AG04449 (cell line): ENCODE results near the gene SPATA6.

ENCODE experiments used
- CTCF ChIA-PET: fragments of 350-600 bp; formaldehyde crosslinking; extraction: SDS; loops from one replicate; lab custom pipeline; 2021; ENCODE audit warnings: antibody characterized with exemption; lab: Yijun Ruan, JAX
- POLR2A ChIA-PET: fragments of 400-600, 350-600 bp; formaldehyde crosslinking; extraction: SDS; loops from one replicate; lab custom pipeline; 2020; ENCODE audit warnings: antibody characterized with exemption, inconsistent platforms; lab: Yijun Ruan, JAX
- DNase-seq: peaks from one replicate; pipeline ENCODE4 v3.0.0-alpha.2; 2010; ENCODE audit warnings: low read depth, low spot score
- H3K4me3 ChIP-seq: 2 replicates; pipeline ENCODE4 v1.5.1; 2011; ENCODE audit warnings: low read depth, mild to moderate bottlenecking, control low read depth, low read length
- TF ChIP-seq, protein P1 (sequence below): IDR thresholded peaks from one replicate; pipeline ENCODE4 v1.5.1; 2011; ENCODE audit warnings: mild to moderate bottlenecking, moderate library complexity, low read length, control low read depth, inconsistent platforms; ENCODE audit not compliant: insufficient read depth; ENCODE audit errors: missing control alignments

The SPATA6 gene

DNA sequence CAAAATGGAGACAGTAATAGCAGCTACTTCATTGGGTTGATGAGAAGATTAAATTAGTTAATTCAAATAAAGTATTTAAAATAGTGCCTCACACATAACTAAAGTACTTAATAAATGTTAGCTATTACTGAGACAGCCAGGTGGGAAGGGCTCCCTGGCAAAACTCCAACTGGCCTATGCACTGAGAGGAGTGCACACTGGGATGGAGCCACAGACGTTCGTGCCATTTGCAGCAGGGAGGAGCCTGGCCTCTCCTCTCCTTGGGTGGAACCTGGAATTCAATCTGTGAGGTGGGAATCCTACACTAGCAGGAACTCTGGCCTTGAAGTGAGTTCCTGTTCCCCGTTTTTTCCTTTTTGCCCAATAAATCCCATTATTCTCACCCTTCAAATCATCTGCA lies 221.4 kb downstream of the SPATA6 start:
- POLR2A ChIA-PET, result no interaction called here
- no peak for DNase-seq
- CTCF ChIA-PET, result no interaction called here
- no peak overlapping the region for H3K4me3 ChIP-seq
- TF ChIP-seq, protein P1, sequence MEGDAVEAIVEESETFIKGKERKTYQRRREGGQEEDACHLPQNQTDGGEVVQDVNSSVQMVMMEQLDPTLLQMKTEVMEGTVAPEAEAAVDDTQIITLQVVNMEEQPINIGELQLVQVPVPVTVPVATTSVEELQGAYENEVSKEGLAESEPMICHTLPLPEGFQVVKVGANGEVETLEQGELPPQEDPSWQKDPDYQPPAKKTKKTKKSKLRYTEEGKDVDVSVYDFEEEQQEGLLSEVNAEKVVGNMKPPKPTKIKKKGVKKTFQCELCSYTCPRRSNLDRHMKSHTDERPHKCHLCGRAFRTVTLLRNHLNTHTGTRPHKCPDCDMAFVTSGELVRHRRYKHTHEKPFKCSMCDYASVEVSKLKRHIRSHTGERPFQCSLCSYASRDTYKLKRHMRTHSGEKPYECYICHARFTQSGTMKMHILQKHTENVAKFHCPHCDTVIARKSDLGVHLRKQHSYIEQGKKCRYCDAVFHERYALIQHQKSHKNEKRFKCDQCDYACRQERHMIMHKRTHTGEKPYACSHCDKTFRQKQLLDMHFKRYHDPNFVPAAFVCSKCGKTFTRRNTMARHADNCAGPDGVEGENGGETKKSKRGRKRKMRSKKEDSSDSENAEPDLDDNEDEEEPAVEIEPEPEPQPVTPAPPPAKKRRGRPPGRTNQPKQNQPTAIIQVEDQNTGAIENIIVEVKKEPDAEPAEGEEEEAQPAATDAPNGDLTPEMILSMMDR, result no peak

DNA sequence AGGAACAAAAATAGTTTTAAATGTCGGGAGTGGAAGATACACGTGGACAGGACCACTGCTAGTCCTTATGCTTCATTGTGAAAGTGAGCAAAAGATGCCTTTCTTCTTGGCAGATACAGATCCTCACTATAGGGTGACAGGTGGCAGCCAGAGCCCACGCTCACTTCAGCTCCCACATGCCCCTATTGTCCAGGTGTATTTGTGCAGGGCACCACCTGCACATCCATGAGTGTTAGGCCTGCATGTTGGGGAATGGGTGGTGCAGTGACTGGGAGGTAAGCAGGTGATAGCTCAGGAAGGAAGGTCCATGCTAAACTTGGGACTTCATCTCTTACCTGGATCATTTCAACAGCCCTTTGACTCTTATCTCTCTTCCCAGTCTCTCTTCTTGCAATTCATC lies 222.1 kb downstream of the SPATA6 start:
- CTCF ChIA-PET, result no interaction called here
- no peak for DNase-seq
- H3K4me3 ChIP-seq, result no peak overlapping the region
- TF ChIP-seq, protein P1, result no peak
- POLR2A ChIA-PET, result no interaction called here

DNA sequence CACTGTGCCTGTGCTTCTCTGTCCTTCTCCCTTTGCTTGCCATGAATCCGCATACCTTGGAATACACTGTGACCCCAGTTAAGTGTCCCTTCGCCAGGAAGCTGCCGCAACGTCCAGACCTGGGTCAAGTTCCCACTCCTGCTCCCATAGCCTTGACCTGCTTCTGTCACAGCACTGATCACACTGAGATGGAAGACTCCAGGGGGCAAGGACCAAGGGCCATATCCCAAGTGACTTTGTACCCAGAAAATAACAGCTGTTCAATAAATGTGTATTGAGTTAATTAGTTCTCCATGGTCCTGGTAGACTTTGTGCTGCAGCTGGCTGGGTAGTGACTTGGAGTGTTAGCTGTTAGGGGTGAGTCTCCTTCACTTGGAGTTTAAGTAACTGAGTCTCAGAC lies 223.6 kb downstream of the SPATA6 start:
- DNase-seq, result no peak
- H3K4me3 ChIP-seq, result no peak overlapping the region
- ChIA-PET CTCF (no interaction called here), POLR2A (no interaction called here)
- TF ChIP-seq, protein P1, result no peak

DNA sequence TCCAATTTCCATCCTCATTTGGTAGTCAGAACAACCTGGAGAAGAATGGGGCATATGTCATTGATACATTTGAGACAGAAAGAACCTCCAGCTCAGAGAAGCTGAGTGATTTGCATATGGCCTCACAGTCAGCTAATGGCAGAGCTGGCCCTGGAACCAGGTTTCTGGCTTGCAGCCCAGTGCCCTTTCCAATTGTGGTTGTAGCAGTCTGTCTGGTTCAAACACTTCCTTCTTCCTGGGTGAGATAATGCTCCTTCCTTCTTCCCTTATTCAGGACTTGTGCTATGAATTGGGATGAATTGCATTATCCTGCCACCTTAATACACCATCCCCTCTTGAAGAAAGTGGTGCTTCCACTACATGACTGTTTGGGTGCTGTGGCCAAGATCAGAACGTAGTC lies 225.3 kb downstream of the SPATA6 start:
- TF ChIP-seq, protein P1, result no peak
- no peak for DNase-seq
- POLR2A ChIA-PET, result no interaction called here
- H3K4me3 ChIP-seq, result no peak overlapping the region
- CTCF ChIA-PET, result no interaction called here
